HepG2 (cell line): Measurements from ENCODE around the gene OSBPL8.

Experiments used
- BRCA1 ChIP-seq: sonication (generic); formaldehyde crosslinking; IDR thresholded peaks from 2 replicates; pipeline ENCODE4 v1.4.0; 2020; ENCODE audit warnings: missing genetic modification reagents
- CEBPB ChIP-seq: IDR thresholded peaks from 2 replicates; pipeline ENCODE4 v1.6.1; 2011; ENCODE audit warnings: low read depth, low read length, improper control_type of control experiment, borderline replicate concordance
- CTCF ChIP-seq: sonication (generic); formaldehyde crosslinking; IDR thresholded peaks from 2 replicates; pipeline ENCODE4 v1.5.0; 2020; ENCODE audit warnings: mild to moderate bottlenecking, missing genetic modification reagents, moderate library complexity
- EZH2 ChIP-seq: conservative IDR thresholded peaks from 2 replicates; pipeline ENCODE4 v1.6.1; 2012; ENCODE audit warnings: mild to moderate bottlenecking, low read depth, low read length, moderate library complexity
- MAFK ChIP-seq, 2 experiments: IDR thresholded peaks in 1 of 2; conservative IDR thresholded peaks in 1 of 2; 2 replicates each; pipeline ENCODE4 v1.6.1; 2011; ENCODE audit warnings: improper control_type of control experiment in 2 of 2, low read length in 2 of 2
- POLR2AphosphoS5 ChIP-seq: IDR thresholded peaks from 2 replicates; pipeline ENCODE4 v1.6.1; 2012; ENCODE audit warnings: low read depth, low read length
- WIZ ChIP-seq: sonication (generic); formaldehyde crosslinking; IDR thresholded peaks from 2 replicates; pipeline ENCODE4 v1.5.1; 2020; ENCODE audit warnings: mild to moderate bottlenecking, missing genetic modification reagents
- TF ChIP-seq, protein P1 (sequence below): sonication (generic); formaldehyde crosslinking; IDR thresholded peaks from 2 replicates; pipeline ENCODE4 v1.5.0; 2020; ENCODE audit warnings: mild to moderate bottlenecking, missing genetic modification reagents
- TF ChIP-seq, protein P2 (sequence below): sonication (generic); formaldehyde crosslinking; IDR thresholded peaks from 2 replicates; pipeline ENCODE4 v1.4.0; 2020; ENCODE audit warnings: missing genetic modification reagents

- TF ChIP-seq BRCA1 (CRISPR knock-in tag): no peak
- TF ChIP-seq, protein P1, sequence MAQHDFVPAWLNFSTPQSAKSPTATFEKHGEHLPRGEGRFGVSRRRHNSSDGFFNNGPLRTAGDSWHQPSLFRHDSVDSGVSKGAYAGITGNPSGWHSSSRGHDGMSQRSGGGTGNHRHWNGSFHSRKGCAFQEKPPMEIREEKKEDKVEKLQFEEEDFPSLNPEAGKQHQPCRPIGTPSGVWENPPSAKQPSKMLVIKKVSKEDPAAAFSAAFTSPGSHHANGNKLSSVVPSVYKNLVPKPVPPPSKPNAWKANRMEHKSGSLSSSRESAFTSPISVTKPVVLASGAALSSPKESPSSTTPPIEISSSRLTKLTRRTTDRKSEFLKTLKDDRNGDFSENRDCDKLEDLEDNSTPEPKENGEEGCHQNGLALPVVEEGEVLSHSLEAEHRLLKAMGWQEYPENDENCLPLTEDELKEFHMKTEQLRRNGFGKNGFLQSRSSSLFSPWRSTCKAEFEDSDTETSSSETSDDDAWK: no peak
- TF ChIP-seq POLR2AphosphoS5: no peak
- TF ChIP-seq CTCF (CRISPR knock-in tag): no peak
- no peak for TF ChIP-seq WIZ (CRISPR knock-in tag)
- no peak for TF ChIP-seq CEBPB
- no peak for TF ChIP-seq EZH2
- TF ChIP-seq, protein P2, sequence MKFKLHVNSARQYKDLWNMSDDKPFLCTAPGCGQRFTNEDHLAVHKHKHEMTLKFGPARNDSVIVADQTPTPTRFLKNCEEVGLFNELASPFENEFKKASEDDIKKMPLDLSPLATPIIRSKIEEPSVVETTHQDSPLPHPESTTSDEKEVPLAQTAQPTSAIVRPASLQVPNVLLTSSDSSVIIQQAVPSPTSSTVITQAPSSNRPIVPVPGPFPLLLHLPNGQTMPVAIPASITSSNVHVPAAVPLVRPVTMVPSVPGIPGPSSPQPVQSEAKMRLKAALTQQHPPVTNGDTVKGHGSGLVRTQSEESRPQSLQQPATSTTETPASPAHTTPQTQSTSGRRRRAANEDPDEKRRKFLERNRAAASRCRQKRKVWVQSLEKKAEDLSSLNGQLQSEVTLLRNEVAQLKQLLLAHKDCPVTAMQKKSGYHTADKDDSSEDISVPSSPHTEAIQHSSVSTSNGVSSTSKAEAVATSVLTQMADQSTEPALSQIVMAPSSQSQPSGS (CRISPR knock-in tag): no peak
- no peak for TF ChIP-seq MAFK (conservative IDR thresholded peaks at IDR 0.05 in 1 of 2, IDR thresholded peaks at IDR 0.05 in 1 of 2; ENCODE audit: low read length in 2 of 2)
These were observed 247.8 kb downstream of the OSBPL8 start for GRCh38 chr12:76311796-76312195.
